ENCODE data around the gene PRKG1.

The PRKG1 gene

DNA sequence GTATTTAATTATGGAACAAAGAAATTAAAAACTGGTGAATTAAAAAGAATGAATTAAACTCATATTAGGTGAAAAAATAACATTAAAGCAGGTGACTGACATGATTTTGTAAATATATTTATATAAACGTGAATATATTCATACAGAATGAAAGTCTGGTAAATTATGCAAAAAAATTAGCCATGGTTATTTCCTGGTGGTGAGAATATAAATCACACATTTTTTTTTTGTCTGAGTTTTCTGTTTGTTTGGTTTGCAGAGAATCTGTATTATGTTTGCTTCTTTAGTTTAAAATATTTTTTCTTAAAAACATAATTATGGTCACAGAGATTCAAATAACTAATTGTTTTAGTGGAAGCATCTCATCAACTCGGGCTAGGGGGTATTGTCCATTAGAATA is 698.1 kb downstream of the PRKG1 start:
- Histone ChIP-seq H3K4me1 (ENCODE audit: control insufficient read depth, insufficient read depth, low read length) (no peaks in the 10 kb centered on the region), H3K4me3 (ENCODE audit: low read depth, low read length) (no peak overlapping the region), H3K27me3 (ENCODE audit: control insufficient read depth, insufficient read depth, low read length) (no peaks in the 10 kb centered on the region), H3K9me3 (ENCODE audit: control insufficient read depth, insufficient read depth, low read length) (no peaks in the 10 kb centered on the region), H3K9ac (ENCODE audit: low read depth, low read length) (no peak overlapping the region), H3K36me3 (ENCODE audit: control insufficient read depth, insufficient read depth, low read length) (no peaks in the 10 kb centered on the region)

DNA sequence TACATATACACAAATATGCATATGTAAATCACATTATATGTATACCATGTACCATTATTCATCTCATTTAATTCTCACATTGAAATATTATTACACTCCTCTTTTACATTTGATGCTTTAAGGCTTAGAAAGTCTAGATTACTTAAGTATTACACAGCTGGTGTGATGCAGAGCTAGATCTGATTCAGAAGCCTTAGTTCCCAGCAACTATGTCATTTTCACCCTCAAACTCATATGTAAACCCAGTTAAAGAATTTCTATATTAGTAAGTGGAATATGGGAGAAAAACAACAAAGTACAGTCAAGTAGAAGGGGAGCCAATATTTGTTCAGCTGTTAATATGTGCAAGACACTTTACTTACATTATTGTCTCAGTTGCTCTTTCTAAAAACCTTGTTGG is 699.4 kb downstream of the PRKG1 start:
- no peaks in the 10 kb centered on the region for H3K9me3 ChIP-seq (ENCODE audit: control insufficient read depth, insufficient read depth, low read length)
- H3K9ac ChIP-seq (ENCODE audit: low read depth, low read length), result no peak overlapping the region

DNA sequence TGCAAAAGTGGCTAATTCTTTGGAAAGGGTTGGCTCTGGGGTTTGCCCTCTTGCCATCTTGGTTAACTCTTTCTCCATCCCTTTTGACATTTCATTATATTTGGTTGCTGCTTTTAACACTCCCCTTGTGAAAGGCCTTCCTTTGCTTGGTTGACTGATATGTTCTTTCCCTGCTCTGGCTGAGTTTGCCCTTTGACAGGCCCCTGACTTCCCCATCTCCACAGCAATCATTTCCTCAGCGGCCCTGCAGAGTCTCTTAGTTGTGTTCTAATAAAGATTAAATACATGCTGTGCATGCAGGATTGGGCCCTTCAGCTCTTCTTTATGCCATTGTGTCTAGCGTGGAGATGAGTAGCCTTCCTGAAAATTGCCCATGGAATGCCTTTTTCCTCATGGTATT is 709.7 kb downstream of the PRKG1 start:
- Histone ChIP-seq H3K4me1 (ENCODE audit: control insufficient read depth, insufficient read depth, low read length) (no peaks in the 10 kb centered on the region), H3K36me3 (ENCODE audit: control insufficient read depth, insufficient read depth, low read length) (no peaks in the 10 kb centered on the region)

More for the DNA sequence above, 699.4 kb downstream of the PRKG1 start:
- H3K27me3 ChIP-seq (ENCODE audit: control insufficient read depth, insufficient read depth, low read length), result no peaks in the 10 kb centered on the region
- H3K4me3 ChIP-seq (ENCODE audit: low read depth, low read length), result no peak overlapping the region
- no peaks in the 10 kb centered on the region for H3K36me3 ChIP-seq (ENCODE audit: control insufficient read depth, insufficient read depth, low read length)
- no peaks in the 10 kb centered on the region for H3K4me1 ChIP-seq (ENCODE audit: control insufficient read depth, insufficient read depth, low read length)

DNA sequence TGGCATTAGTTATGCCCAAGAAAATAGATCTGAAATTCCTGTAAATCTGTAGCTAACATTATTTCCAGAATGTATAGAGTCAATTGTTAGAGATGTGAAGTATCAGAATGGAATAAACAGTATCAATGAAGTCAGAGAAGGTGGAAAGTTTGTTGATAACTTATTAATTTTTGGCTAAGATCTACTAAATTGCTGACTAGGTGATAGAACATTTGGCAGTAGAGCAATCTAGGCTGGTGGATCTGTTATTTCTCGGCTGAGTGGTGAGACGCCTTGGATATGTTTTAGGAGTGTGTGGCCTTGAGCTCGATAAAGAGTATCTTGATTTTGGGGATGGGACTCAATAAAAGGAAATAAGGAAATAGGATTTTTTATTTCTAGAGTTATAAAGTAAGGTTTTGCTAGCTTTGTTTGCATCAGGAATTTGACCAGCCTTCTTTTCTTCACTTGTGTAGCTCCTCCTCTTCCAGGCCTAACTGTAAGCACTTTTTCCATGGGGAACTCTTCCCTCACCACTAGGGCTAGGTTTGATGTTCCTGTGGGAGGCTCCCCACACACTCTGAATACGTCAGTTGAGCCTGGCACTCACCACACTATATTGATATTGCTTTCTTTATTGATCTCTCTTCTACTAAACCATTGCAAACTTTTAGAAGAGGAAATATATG is 711.9 kb downstream of the PRKG1 start:
- Histone ChIP-seq H3K4me3 (ENCODE audit: low read depth, low read length) (no peak overlapping the region), H3K9me3 (ENCODE audit: control insufficient read depth, insufficient read depth, low read length) (no peaks in the 10 kb centered on the region), H3K36me3 (ENCODE audit: control insufficient read depth, insufficient read depth, low read length) (no peaks in the 10 kb centered on the region), H3K27me3 (ENCODE audit: control insufficient read depth, insufficient read depth, low read length) (no peaks in the 10 kb centered on the region), H3K9ac (ENCODE audit: low read depth, low read length) (no peak overlapping the region), H3K4me1 (ENCODE audit: control insufficient read depth, insufficient read depth, low read length) (no peaks in the 10 kb centered on the region)

More for the DNA sequence above, 709.7 kb downstream of the PRKG1 start:
- Histone ChIP-seq H3K9ac (ENCODE audit: low read depth, low read length) (no peak overlapping the region), H3K27me3 (ENCODE audit: control insufficient read depth, insufficient read depth, low read length) (no peaks in the 10 kb centered on the region), H3K4me3 (ENCODE audit: low read depth, low read length) (no peak overlapping the region), H3K9me3 (ENCODE audit: control insufficient read depth, insufficient read depth, low read length) (no peaks in the 10 kb centered on the region)

DNA sequence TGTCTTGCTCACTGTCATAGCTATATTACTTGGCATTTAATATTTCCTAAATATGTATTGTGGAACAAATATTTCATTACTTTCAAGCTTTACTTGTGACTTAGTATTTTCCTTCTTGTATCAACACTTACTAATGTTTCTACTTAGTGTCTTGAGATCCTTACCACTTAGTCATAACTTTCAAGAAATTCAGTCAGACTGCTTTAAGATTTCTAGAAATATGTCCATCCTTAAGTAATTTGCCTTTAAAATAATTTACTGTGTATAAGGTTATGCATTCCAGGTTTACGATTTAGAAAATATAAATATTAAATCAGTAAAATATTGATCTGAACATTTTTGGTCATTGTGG is 712.4 kb downstream of the PRKG1 start:
- Histone ChIP-seq H3K27me3 (ENCODE audit: control insufficient read depth, insufficient read depth, low read length) (no peaks in the 10 kb centered on the region), H3K4me1 (ENCODE audit: control insufficient read depth, insufficient read depth, low read length) (no peaks in the 10 kb centered on the region), H3K9me3 (ENCODE audit: control insufficient read depth, insufficient read depth, low read length) (no peaks in the 10 kb centered on the region), H3K36me3 (ENCODE audit: control insufficient read depth, insufficient read depth, low read length) (no peaks in the 10 kb centered on the region), H3K9ac (ENCODE audit: low read depth, low read length) (no peak overlapping the region), H3K4me3 (ENCODE audit: low read depth, low read length) (no peak overlapping the region)

DNA sequence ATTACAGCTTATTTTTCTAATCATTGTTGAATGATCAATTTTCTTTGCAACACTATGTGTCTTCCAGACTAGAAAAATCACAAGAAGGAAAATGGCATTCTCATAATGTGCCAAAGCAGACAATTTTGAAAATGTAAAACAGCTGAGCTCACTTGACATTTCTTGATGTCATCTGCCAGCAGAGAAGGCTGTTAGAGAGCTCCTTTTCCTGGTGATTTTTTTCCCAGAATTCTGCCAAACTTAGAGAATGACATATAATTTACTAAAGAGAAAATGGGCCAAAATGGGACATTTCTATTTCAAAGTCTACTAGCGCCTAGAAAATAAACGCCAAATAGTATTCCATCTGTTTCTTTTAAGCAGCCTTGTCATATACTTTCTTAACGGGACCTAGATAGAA is 714.0 kb downstream of the PRKG1 start:
- H3K27me3 ChIP-seq (ENCODE audit: control insufficient read depth, insufficient read depth, low read length), result no peaks in the 10 kb centered on the region
- H3K4me3 ChIP-seq (ENCODE audit: low read depth, low read length), result no peak overlapping the region
- no peaks in the 10 kb centered on the region for H3K4me1 ChIP-seq (ENCODE audit: control insufficient read depth, insufficient read depth, low read length)
- no peaks in the 10 kb centered on the region for H3K9me3 ChIP-seq (ENCODE audit: control insufficient read depth, insufficient read depth, low read length)
- H3K36me3 ChIP-seq (ENCODE audit: control insufficient read depth, insufficient read depth, low read length), result no peaks in the 10 kb centered on the region
- H3K9ac ChIP-seq (ENCODE audit: low read depth, low read length), result no peak overlapping the region

DNA sequence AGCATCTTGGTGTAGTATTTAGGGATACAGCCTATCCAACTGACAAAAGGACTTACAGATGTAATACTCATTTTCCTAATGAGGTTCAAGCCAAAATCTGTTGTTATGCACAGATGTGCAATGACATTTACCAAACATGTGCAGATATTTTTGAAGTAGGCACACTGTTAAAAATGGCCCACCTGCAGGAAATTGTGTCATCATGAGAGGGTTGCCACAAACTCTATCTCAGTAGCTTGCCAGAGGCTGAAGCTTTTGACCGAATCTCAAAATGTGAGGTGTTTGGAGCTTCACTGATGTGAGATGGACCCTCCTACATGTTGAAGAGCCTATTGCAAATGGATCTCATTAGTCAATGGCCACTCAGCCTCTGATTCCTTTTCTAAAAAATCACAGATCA is 714.8 kb downstream of the PRKG1 start:
- no peaks in the 10 kb centered on the region for H3K4me1 ChIP-seq (ENCODE audit: control insufficient read depth, insufficient read depth, low read length)
- no peaks in the 10 kb centered on the region for H3K9me3 ChIP-seq (ENCODE audit: control insufficient read depth, insufficient read depth, low read length)
- H3K36me3 ChIP-seq (ENCODE audit: control insufficient read depth, insufficient read depth, low read length), result no peaks in the 10 kb centered on the region
- H3K27me3 ChIP-seq (ENCODE audit: control insufficient read depth, insufficient read depth, low read length), result no peaks in the 10 kb centered on the region
- no peak overlapping the region for H3K4me3 ChIP-seq (ENCODE audit: low read depth, low read length)
- no peak overlapping the region for H3K9ac ChIP-seq (ENCODE audit: low read depth, low read length)

DNA sequence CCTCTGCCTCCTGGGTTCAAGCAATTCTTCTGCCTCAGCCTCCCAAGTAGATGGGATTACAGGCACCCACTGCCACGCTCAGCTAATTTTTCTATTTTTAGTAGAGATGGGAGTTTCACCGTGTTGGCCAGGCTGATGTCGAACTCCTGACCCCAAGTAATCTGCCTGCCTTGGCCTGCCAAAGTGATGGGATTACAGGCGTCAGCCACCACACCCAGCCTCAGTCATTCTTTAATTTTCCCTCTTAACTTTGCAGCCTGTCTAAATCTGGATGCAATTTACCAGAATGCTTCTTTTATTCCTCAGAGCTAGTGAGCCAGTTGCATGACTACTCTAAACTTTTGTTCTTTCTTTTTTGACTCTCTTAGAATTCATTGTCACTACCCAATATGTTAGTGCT is 715.6 kb downstream of the PRKG1 start:
- H3K27me3 ChIP-seq (ENCODE audit: control insufficient read depth, insufficient read depth, low read length), result no peaks in the 10 kb centered on the region
- H3K9ac ChIP-seq (ENCODE audit: low read depth, low read length), result no peak overlapping the region
- H3K36me3 ChIP-seq (ENCODE audit: control insufficient read depth, insufficient read depth, low read length), result no peaks in the 10 kb centered on the region
- H3K4me3 ChIP-seq (ENCODE audit: low read depth, low read length), result no peak overlapping the region
- no peaks in the 10 kb centered on the region for H3K4me1 ChIP-seq (ENCODE audit: control insufficient read depth, insufficient read depth, low read length)
- no peaks in the 10 kb centered on the region for H3K9me3 ChIP-seq (ENCODE audit: control insufficient read depth, insufficient read depth, low read length)

DNA sequence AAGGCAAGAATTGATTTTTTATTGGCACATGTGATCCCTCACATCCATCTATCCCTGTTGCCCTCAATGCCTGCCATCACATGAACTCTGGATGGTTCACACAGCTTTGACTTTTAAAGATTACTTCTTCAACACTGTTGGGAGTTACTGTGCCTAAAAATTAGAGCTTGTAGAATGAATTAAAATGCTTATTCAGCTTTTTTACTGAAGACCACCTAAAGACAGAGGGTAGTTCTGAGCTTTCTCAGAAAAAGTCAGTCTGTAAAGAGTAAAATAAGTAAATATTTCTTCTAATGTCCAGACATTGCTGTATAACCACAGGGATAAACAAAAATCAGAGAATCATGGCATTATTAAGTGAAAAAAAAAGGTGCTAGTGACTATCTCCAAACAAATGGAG is 718.4 kb downstream of the PRKG1 start:
- Histone ChIP-seq H3K4me1 (ENCODE audit: control insufficient read depth, insufficient read depth, low read length) (no peaks in the 10 kb centered on the region), H3K9me3 (ENCODE audit: control insufficient read depth, insufficient read depth, low read length) (no peaks in the 10 kb centered on the region), H3K9ac (ENCODE audit: low read depth, low read length) (no peak overlapping the region), H3K4me3 (ENCODE audit: low read depth, low read length) (no peak overlapping the region), H3K36me3 (ENCODE audit: control insufficient read depth, insufficient read depth, low read length) (no peaks in the 10 kb centered on the region), H3K27me3 (ENCODE audit: control insufficient read depth, insufficient read depth, low read length) (no peaks in the 10 kb centered on the region)

DNA sequence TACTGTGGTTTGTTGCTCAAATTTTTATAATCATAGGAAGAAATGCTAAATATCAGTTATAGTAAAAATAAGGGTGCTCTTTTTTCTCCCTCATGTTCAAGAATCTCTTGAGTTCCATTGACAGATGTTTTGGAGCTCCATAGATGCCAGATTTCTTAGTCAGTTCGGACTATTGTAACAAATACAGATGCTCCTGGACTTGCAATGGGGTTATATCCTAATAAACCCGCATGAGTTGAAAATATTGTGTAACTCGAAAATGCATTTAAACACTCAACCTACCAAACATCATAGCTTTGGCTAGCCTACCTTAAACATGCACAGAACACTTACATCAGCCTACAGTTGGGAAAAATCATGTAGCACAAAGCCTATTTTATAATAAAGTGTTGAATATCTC is 725.8 kb downstream of the PRKG1 start:
- no peaks in the 10 kb centered on the region for H3K9me3 ChIP-seq (ENCODE audit: control insufficient read depth, insufficient read depth, low read length)
- no peaks in the 10 kb centered on the region for H3K36me3 ChIP-seq (ENCODE audit: control insufficient read depth, insufficient read depth, low read length)
- no peak overlapping the region for H3K9ac ChIP-seq (ENCODE audit: low read depth, low read length)
- H3K27me3 ChIP-seq (ENCODE audit: control insufficient read depth, insufficient read depth, low read length), result no peaks in the 10 kb centered on the region
- peaks cover 5% of the 10 kb centered on the region for H3K4me1 ChIP-seq (ENCODE audit: control insufficient read depth, insufficient read depth, low read length)
- H3K4me3 ChIP-seq (ENCODE audit: low read depth, low read length), result no peak overlapping the region

DNA sequence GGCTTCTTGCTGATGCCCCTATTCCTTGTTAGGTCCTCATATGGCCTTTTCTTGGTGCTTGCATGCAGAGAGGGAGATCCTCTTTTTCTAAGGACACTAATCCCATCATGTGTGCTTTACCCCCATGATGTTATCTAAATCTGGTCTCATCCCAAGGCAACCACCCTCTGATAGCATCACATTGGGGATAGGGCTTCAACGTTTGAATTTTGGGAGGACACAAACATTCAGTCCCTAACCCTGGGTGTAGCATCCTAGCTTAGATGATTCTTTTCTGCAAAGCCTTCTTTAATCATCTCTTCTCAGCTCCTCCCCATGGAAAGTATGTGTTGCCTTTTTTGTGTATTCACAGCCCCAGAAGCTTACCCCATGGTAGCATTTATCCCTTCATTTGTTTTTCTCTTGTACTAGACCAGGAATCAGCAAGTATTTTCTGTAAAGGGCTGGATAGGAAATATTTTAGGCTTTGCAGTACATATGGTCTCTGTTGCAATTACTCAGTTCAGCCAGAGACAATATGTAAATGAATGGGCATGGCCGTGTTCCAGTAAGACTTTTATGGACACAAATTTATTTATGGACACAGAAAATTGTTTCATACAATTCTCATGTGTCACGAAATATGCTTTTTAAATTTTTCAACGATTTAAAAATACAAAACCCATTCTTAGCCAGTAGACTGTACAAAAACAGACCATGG is 726.6 kb downstream of the PRKG1 start:
- Histone ChIP-seq H3K4me3 (ENCODE audit: low read depth, low read length) (no peak overlapping the region), H3K27me3 (ENCODE audit: control insufficient read depth, insufficient read depth, low read length) (no peaks in the 10 kb centered on the region), H3K4me1 (ENCODE audit: control insufficient read depth, insufficient read depth, low read length) (peaks cover 5% of the 10 kb centered on the region), H3K36me3 (ENCODE audit: control insufficient read depth, insufficient read depth, low read length) (no peaks in the 10 kb centered on the region), H3K9me3 (ENCODE audit: control insufficient read depth, insufficient read depth, low read length) (no peaks in the 10 kb centered on the region), H3K9ac (ENCODE audit: low read depth, low read length) (no peak overlapping the region)

DNA sequence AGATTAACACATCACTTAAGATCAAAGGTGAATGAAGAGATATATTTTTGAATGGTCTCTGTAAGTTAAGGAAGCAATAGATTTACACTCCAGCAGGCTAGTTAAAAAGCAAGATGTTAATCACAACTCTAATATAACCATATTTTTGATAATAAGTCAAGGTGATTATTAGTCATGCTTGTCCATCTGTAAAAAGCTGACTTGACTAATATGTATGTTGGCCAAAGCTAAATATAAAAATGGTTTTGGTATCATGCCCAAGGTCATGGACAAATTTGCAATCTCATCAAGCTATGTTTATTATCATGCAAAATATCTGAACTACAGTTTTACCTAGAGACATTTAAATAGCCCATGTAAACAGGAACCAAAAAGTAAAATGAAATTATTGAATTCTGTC is 727.7 kb downstream of the PRKG1 start:
- H3K9ac ChIP-seq (ENCODE audit: low read depth, low read length), result no peak overlapping the region
- no peaks in the 10 kb centered on the region for H3K36me3 ChIP-seq (ENCODE audit: control insufficient read depth, insufficient read depth, low read length)
- H3K4me1 ChIP-seq (ENCODE audit: control insufficient read depth, insufficient read depth, low read length), result peaks cover 5% of the 10 kb centered on the region
- H3K9me3 ChIP-seq (ENCODE audit: control insufficient read depth, insufficient read depth, low read length), result no peaks in the 10 kb centered on the region
- H3K4me3 ChIP-seq (ENCODE audit: low read depth, low read length), result no peak overlapping the region
- no peaks in the 10 kb centered on the region for H3K27me3 ChIP-seq (ENCODE audit: control insufficient read depth, insufficient read depth, low read length)
